ENCODE results near the gene KIAA1671. TPM values are rescaled to one million over a fixed set of nuclear protein-coding genes. Genes with fewer than 3 reads are reported as not detected.

Gene KIAA1671
- polyA plus RNA-seq, 1 of the 3 experiments (the other 2 are of a cell fraction): 7.4 TPM

- H3K27me3 ChIP-seq (ENCODE audit: insufficient read depth): no peaks in the 10 kb centered on the region
- no peak overlapping the region for H3K4me2 ChIP-seq
- ChIA-PET CTCF (interaction anchor here (0.9 to 1.1 kb wide), 3 partner anchors 33 to 86 kb away, joined by 3 to 5 read pairs (median 3); no protein-coding TSS in a partner anchor), POLR2A (interaction anchor here (0.5 to 0.6 kb wide), 2 partner anchors 39 to 157 kb away, joined by 3 to 4 read pairs; no protein-coding TSS in a partner anchor)
- H3K4me1 ChIP-seq (ENCODE audit: control insufficient read depth in 1 of 2, insufficient read depth in 2 of 2, low read depth in 1 of 2, low read length in 1 of 2): peaks cover 13 to 17% of the 10 kb centered on the region in 2 experiments; a peak in 1 of 4 replicates
- no peaks in the 10 kb centered on the region for H3K9me3 ChIP-seq
- H3K4me3 ChIP-seq (ENCODE audit: low read depth in 2 of 2, low read length in 1 of 2): no peak overlapping the region
- H3K9ac ChIP-seq: no peak overlapping the region
- H3K36me3 ChIP-seq (replicated peaks in 1 of 2; ENCODE audit: control insufficient read depth in 1 of 2, insufficient read depth in 2 of 2, low read length in 1 of 2): peaks cover 0 to 6% of the 10 kb centered on the region in 2 experiments
- H3K9me2 ChIP-seq: no peaks in the 10 kb centered on the region
- H2AFZ ChIP-seq (ENCODE audit: low read depth): no peak overlapping the region
- H4K20me1 ChIP-seq (ENCODE audit: insufficient read depth): no peaks in the 10 kb centered on the region
- DNase-seq: no peak
- no peak overlapping the region for H3K27ac ChIP-seq (ENCODE audit: low read depth in 2 of 2, low read length in 1 of 2)
- peaks cover 5% of the 10 kb centered on the region; the same call in 1 of the 2 replicates for H3K79me2 ChIP-seq (ENCODE audit: insufficient read depth)
- WGBS (ENCODE audit: low lambda C conversion rate): 66% methylated on average over 3 of the region's 3 CpGs
- TF ChIP-seq GATA2 (CRISPR knock-in tag; IDR thresholded peaks at IDR 0.05) (no peak), TAF1 (IDR thresholded peaks at IDR 0.05; ENCODE audit: borderline replicate concordance, low read depth, low read length) (no peak), TCF12 (IDR thresholded peaks at IDR 0.05) (peak; percentile 70), REST (IDR thresholded peaks at IDR 0.05; ENCODE audit: low read depth, low read length) (no peak)
- no peaks in the 10 kb centered on the region for H3F3A ChIP-seq (replicated peaks; ENCODE audit: insufficient read depth)
Observed at GRCh38 chr22:25023879-25024278, 71.4 kb downstream of the KIAA1671 start.

GRCh38 chr22:25024895-25025294, 72.4 kb downstream of the KIAA1671 start:
- CTCF ChIA-PET: interaction anchor here (1.1 to 1.7 kb wide), 4 partner anchors 42 to 73 kb away, joined by 3 to 5 read pairs (median 4); no protein-coding TSS in a partner anchor

More at GRCh38 chr22:25024895-25025294, 72.4 kb downstream of the KIAA1671 start:
- Histone ChIP-seq H3K27ac (ENCODE audit: low read depth in 2 of 2, low read length in 1 of 2) (no peak overlapping the region), H3K36me3 (replicated peaks in 1 of 2; ENCODE audit: control insufficient read depth in 1 of 2, insufficient read depth in 2 of 2, low read length in 1 of 2) (peaks cover 0 to 13% of the 10 kb centered on the region in 2 experiments), H2AFZ (ENCODE audit: low read depth) (no peak overlapping the region), H3K9me2 (no peaks in the 10 kb centered on the region), H3K27me3 (ENCODE audit: insufficient read depth) (no peaks in the 10 kb centered on the region), H3K9ac (no peak overlapping the region), H3K4me2 (no peak overlapping the region), H3K9me3 (no peaks in the 10 kb centered on the region), H3K4me3 (ENCODE audit: low read depth in 2 of 2, low read length in 1 of 2) (no peak overlapping the region), H3K79me2 (ENCODE audit: insufficient read depth) (peaks cover 5% of the 10 kb centered on the region; the same call in 1 of the 2 replicates), H4K20me1 (ENCODE audit: insufficient read depth) (no peaks in the 10 kb centered on the region), H3K4me1 (ENCODE audit: control insufficient read depth in 1 of 2, insufficient read depth in 2 of 2, low read depth in 1 of 2, low read length in 1 of 2) (peaks cover 13 to 17% of the 10 kb centered on the region in 2 experiments; a peak in 1 of 4 replicates), H3F3A (replicated peaks; ENCODE audit: insufficient read depth) (no peaks in the 10 kb centered on the region)
- no peak for TF ChIP-seq SIN3A (IDR thresholded peaks at IDR 0.05; ENCODE audit: borderline replicate concordance, low read depth, low read length)
- TF ChIP-seq TAF1 (IDR thresholded peaks at IDR 0.05; ENCODE audit: borderline replicate concordance, low read depth, low read length): no peak
- TF ChIP-seq ELF1 (IDR thresholded peaks at IDR 0.05): no peak
- no peak for TF ChIP-seq RFX5 (IDR thresholded peaks at IDR 0.05; ENCODE audit: low read length)
- no peak for TF ChIP-seq GABPA (IDR thresholded peaks at IDR 0.05; ENCODE audit: low read depth)
- no peak for TF ChIP-seq EZH2phosphoT487 (IDR thresholded peaks at IDR 0.05; ENCODE audit: borderline replicate concordance, low read depth)
- TF ChIP-seq EP300 (IDR thresholded peaks at IDR 0.05; ENCODE audit: borderline replicate concordance in 1 of 2, low read depth in 1 of 2, low read length in 1 of 2): no peak
- TF ChIP-seq CHD2 (IDR thresholded peaks at IDR 0.05; ENCODE audit: low read length, partially characterized antibody): no peak
- TF ChIP-seq FOXJ3 (CRISPR knock-in tag; IDR thresholded peaks at IDR 0.05): no peak
- TF ChIP-seq RAD21 (IDR thresholded peaks at IDR 0.05; ENCODE audit: low read length): no peak
- no peak for TF ChIP-seq CTCF (IDR thresholded peaks at IDR 0.05)
- TF ChIP-seq NRF1 (IDR thresholded peaks at IDR 0.05; ENCODE audit: low read depth, low read length): no peak
- TF ChIP-seq TEAD4 (IDR thresholded peaks at IDR 0.05; ENCODE audit: borderline replicate concordance, insufficient read depth): no peak
- TF ChIP-seq FOXM1 (IDR thresholded peaks at IDR 0.05; ENCODE audit: low read depth): no peak
- no peak for TF ChIP-seq PBX3 (IDR thresholded peaks at IDR 0.05)
- WGBS (ENCODE audit: low lambda C conversion rate): 91% methylated on average over 2 of the region's 3 CpGs
- POLR2A ChIA-PET: no interaction called here
- DNase-seq: no peak
